GM18909 (cell line): Measurements from ENCODE around the gene TOLLIP.
"Not testable (repeated sequence)": the region's sequence is repeated elsewhere in the genome, so short reads cannot be mapped to it uniquely, and the experiment has no call there.

Source experiments
- ATAC-seq: cut with Tn5 transposase; IDR thresholded peaks from one replicate; pipeline ENCODE4 v1.9.1; 2021; ENCODE audit warnings: mild to moderate bottlenecking; ENCODE audit not compliant: unreplicated experiment, poor library complexity

The TOLLIP gene

DNA sequence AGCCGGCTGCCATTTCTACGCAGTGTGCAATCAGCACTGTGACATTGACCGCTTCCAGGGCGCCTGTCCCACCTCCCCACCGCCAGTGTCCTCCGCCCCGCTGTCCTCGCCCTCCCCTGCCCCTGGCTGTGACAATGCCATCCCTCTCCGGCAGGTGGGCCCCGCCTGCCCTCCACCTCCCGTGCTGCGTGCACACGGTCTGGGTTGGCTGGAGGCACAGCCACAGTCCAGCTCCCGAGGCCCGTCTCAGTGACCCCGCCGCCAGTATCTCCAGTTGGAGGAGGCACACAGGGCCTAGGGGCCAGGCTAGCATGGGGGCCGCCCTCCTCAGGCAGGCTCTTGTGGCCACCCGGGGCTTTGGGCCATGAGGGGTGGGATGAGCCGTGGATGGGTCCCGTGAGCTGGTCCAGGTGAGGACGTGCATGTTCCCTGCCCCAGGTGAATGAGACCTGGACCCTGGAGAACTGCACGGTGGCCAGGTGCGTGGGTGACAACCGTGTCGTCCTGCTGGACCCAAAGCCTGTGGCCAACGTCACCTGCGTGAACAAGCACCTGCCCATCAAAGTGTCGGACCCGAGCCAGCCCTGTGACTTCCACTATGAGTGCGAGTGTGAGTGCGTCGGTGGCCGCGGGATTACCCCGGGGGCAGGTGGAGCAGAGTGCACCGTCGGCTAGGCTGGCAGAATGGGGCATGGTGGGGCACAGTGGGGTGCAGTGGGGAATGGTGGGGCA, 56.9 kb downstream of the TOLLIP start:
- no peak for ATAC-seq

- no peak for ATAC-seq
Observed at GRCh38 chr11:1251236-1251770, 58.1 kb downstream of the TOLLIP start.

- not testable (repeated sequence) for ATAC-seq
Observed at GRCh38 chr11:1250411-1250810, 59.0 kb downstream of the TOLLIP start.

DNA sequence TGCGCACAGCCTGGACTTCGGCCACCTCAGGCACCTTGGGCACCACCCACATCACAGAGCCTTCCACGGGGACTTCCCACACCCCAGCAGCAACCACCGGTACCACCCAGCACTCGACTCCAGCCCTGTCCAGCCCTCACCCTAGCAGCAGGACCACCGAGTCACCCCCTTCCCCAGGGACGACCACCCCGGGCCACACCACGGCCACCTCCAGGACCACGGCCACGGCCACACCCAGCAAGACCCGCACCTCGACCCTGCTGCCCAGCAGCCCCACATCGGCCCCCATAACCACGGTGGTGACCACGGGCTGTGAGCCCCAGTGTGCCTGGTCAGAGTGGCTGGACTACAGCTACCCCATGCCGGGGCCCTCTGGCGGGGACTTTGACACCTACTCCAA, 60.5 kb downstream of the TOLLIP start:
- not testable (repeated sequence) for ATAC-seq

- ATAC-seq: not testable (repeated sequence)
Observed at GRCh38 chr11:1247026-1247425, 62.4 kb downstream of the TOLLIP start.

- ATAC-seq: not testable (repeated sequence)
Observed at GRCh38 chr11:1246301-1246700, 63.1 kb downstream of the TOLLIP start.

- not testable (repeated sequence) for ATAC-seq
Observed at GRCh38 chr11:1245717-1246116, 63.7 kb downstream of the TOLLIP start.

GRCh38 chr11:1244557-1244956, 64.9 kb downstream of the TOLLIP start:
- not testable (repeated sequence) for ATAC-seq

GRCh38 chr11:1243521-1243920, 65.9 kb downstream of the TOLLIP start:
- not testable (repeated sequence) for ATAC-seq

- not testable (repeated sequence) for ATAC-seq
Observed at GRCh38 chr11:1242751-1243150, 66.7 kb downstream of the TOLLIP start.

- ATAC-seq: no peak
Observed at GRCh38 chr11:1242289-1242688, 67.1 kb downstream of the TOLLIP start.

DNA sequence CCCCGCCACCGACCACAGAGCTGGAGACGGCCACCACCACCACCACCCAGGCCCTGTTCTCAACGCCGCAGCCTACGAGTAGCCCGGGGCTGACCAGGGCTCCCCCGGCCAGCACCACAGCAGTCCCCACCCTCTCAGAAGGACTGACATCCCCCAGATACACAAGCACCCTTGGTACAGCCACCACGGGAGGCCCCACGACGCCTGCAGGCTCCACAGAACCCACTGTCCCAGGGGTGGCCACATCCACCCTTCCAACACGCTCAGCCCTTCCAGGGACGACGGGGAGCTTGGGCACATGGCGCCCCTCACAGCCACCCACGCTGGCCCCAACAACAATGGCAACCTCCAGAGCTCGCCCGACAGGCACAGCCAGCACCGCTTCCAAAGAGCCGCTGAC, 67.7 kb downstream of the TOLLIP start:
- no peak for ATAC-seq

DNA sequence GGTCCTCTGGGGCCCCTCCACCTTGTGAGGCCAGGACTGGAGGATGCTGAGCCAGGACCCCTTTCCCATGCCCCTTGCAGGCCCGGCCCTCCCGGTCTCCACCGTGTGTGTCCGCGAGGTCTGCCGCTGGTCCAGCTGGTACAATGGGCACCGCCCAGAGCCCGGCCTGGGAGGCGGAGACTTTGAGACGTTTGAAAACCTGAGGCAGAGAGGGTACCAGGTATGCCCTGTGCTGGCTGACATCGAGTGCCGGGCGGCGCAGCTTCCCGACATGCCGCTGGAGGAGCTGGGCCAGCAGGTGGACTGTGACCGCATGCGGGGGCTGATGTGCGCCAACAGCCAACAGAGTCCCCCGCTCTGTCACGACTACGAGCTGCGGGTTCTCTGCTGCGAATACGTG, 68.7 kb downstream of the TOLLIP start:
- ATAC-seq: no peak

GRCh38 chr11:1239596-1240205, 69.7 kb downstream of the TOLLIP start:
- no peak for ATAC-seq

DNA sequence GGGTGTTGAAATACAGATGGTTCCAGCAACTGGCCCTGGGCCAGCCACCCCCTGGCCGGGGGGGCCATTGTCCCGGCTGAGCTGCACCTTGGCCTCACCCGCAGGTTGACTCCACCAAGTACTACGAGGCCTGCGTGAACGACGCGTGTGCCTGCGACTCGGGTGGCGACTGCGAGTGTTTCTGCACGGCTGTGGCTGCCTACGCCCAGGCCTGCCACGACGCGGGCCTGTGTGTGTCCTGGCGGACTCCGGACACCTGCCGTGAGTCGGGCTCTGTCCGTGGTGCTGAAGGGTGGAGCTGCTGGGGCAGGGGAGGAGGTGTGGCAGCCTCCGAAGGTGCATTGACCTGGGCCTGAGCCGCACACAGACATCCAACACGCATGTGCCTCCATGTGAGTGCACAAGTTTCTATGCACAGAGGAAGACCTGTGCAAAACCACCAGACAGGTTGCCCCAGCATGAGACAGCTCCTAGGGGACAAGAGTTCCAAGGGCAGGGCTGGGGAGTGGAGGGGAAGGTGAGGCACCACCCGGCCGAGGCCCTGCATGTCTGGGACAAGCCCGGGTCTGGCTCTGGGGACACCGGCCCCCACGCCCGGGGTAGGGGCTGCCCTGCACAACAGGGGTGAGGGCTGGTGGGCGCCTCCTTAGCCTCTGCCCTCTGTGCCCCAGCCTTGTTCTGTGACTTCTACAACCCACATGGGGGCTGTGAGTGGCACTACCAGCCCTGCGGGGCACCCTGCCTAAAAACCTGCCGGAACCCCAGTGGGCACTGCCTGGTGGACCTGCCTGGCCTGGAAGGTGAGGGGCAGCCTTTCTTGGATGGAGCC, 70.5 kb downstream of the TOLLIP start:
- no peak for ATAC-seq

GRCh38 chr11:1237851-1238250, 71.6 kb downstream of the TOLLIP start:
- ATAC-seq: no peak

DNA sequence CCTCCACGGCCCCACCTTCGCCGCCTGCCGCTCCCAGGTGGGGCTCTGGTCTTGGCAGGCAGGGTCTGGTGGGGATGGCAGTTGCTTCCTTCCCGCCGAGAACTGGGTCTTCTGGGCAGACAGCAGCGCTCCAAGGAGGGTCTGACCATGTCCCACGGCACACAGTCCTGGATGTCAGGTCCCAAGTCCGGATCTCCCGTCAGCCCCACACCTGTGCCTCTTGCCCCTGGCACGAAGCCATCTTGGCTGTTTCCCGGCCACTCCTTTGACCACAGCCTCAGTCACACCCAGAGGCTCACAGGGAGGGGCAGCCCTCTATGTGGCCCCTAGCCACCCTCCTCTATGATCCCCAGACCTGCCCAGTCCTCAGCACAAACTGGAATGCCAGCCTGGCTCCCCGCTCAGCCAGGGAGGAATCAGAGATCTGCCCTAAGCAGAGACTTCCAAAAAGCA, 72.3 kb downstream of the TOLLIP start:
- ATAC-seq: no peak

DNA sequence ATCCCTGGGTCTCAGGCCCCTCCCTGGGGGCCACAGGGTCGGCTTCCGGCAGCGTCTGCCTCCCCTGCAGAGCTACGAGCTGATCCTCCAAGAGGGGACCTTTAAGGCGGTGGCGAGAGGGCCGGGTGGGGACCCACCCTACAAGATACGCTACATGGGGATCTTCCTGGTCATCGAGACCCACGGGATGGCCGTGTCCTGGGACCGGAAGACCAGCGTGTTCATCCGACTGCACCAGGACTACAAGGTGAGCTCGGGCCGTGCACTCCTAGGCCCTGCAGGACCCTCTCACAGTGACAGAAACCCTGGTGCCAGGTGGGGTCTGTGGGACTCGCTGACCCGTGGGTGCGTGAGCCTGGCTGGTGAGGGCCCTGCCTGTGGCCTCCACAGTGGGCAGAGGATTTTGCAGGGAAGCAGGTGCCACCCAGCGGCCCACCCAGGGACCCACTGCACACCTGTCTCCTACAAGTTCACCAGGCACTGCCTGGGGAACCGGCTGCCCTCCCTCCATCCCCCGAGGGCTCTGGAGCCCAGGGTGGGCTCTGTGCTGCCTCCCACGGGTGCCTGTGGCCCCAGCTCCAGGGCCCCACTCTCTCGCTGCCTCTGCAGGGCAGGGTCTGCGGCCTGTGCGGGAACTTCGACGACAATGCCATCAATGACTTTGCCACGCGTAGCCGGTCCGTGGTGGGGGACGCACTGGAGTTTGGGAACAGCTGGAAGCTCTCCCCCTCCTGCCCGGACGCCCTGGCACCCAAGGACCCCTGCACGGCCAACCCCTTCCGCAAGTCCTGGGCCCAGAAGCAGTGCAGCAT, 72.9 kb downstream of the TOLLIP start:
- ATAC-seq: no peak

DNA sequence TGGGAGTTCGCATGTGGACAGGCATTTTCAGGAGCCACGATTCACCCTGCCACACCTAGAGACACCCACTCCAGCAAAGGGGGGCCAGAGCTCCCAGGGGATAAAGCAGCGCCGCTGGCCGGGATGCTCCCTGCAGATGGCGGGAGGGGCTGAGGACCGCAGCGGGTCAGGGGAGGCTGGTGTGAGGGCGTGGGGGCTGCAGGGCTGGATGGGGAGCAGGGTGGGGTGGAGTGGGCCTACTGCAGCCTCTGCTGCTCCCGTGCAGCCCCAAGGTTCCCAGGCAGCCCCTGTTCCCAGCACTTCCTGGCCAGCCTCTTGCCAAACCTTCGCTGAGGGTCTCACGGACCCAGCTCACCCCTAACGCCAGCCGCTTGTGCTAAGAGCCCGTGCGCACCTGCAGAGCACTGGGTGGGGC, 73.5 kb downstream of the TOLLIP start:
- ATAC-seq: no peak

GRCh38 chr11:1235306-1235900, 74.0 kb downstream of the TOLLIP start:
- ATAC-seq: no peak
